ENCODE results near the gene GRB10. TPM values are rescaled to one million over a fixed set of nuclear protein-coding genes. Genes with fewer than 3 reads are reported as not detected.

GRB10 gene
- total and polyA plus RNA-seq, 2 donors (not counting 3 experiments of a cell fraction or from before 2014, with no cell fraction given) = 43.7 to 240 TPM

GRCh38 chr7:50644586-50644985 lies 138.1 kb downstream of the GRB10 start:
- Histone ChIP-seq H3K27me3 (ENCODE audit: control insufficient read depth in 2 of 2, insufficient read depth in 2 of 2, low read length in 2 of 2) (no peaks in the 10 kb centered on the region), H3K9ac (replicated peaks; ENCODE audit: extremely low read depth, insufficient read depth, low read length) (no peak overlapping the region), H3K9me1 (replicated peaks; ENCODE audit: control insufficient read depth, extremely low read depth, insufficient read depth, low read length) (no peaks in the 10 kb centered on the region), H4K20me1 (replicated peaks; ENCODE audit: control insufficient read depth, extremely low read depth, insufficient read depth, low read length) (no peaks in the 10 kb centered on the region), H2AFZ (ENCODE audit: low read depth, low read length) (no peak overlapping the region), H3K4me1 (ENCODE audit: control insufficient read depth, extremely low read depth, insufficient read depth, low read length) (no peaks in the 10 kb centered on the region), H3K9me3 (replicated peaks; ENCODE audit: control insufficient read depth, insufficient read depth, low read length) (no peaks in the 10 kb centered on the region), H3K36me3 (ENCODE audit: control insufficient read depth in 2 of 2, extremely low read depth in 1 of 2, insufficient read depth in 2 of 2, low read length in 2 of 2) (peaks cover 0 to 16% of the 10 kb centered on the region in 2 experiments), H3K79me2 (ENCODE audit: control insufficient read depth, insufficient read depth, low read length) (peaks cover 73% of the 10 kb centered on the region), H3K4me3 (replicated peaks in 1 of 3; ENCODE audit: insufficient read depth in 1 of 3, low read depth in 1 of 3, low read length in 3 of 3) (no peak overlapping the region), H3K4me2 (ENCODE audit: insufficient read depth, low read length) (no peak overlapping the region), H3K27ac (ENCODE audit: insufficient read depth, low read depth, low read length) (no peak overlapping the region)
- POLR2A ChIA-PET = no interaction called here
- CTCF ChIA-PET = interaction anchor here (0.8 kb wide), 1 partner anchor 11 kb away, joined by 3 read pairs; no protein-coding TSS in a partner anchor
- intact Hi-C loops (cut with micrococcal nuclease) (no loop called here), dilution Hi-C loops (cut with MboI; ENCODE audit: extremely low pct_ligation_motif_present, low sequenced_read_pairs) (no loop called here)
- no TSS peak for BruUV-seq (replicated peaks)
- DNase-seq (ENCODE audit: low read depth, low spot score) = no peak
- FAIRE-seq = no peak
- TF ChIP-seq POLR2A (IDR thresholded peaks at IDR 0.05; ENCODE audit: low read depth, low read length) (no peak), MYC (IDR thresholded peaks at IDR 0.05; ENCODE audit: low read depth, low read length) (no peak), MAX (IDR thresholded peaks at IDR 0.05; ENCODE audit: insufficient read depth, insufficient read length) (no peak), CTCF (IDR thresholded peaks at IDR 0.05; ENCODE audit: extremely low read depth in 1 of 2, insufficient read depth in 1 of 2, low read depth in 1 of 2, low read length in 2 of 2) (no peak), JUN (IDR thresholded peaks at IDR 0.05; ENCODE audit: borderline replicate concordance, insufficient read depth, insufficient read length, low read depth) (no peak), POLR2AphosphoS5 (IDR thresholded peaks at IDR 0.05; ENCODE audit: insufficient read depth, low read depth, low read length) (no peak), FOS (IDR thresholded peaks at IDR 0.05; ENCODE audit: borderline replicate concordance, insufficient read depth, low read length) (no peak), EZH2 (IDR thresholded peaks at IDR 0.05; ENCODE audit: borderline replicate concordance, low read depth, low read length, severe bottlenecking) (no peak), GATA2 (IDR thresholded peaks at IDR 0.05; ENCODE audit: insufficient read depth, insufficient read length, low read depth, low read length) (no peak)

Data from endothelial cell of umbilical vein (primary cell).